Right ventricle myocardium superior (tissue), 1 donor: ENCODE measurements around the gene GLRX2. TPM values are rescaled to one million over a fixed set of nuclear protein-coding genes. Genes with fewer than 3 reads are reported as not detected.
"Not testable (repeated sequence)": the region's sequence is repeated elsewhere in the genome, so short reads cannot be mapped to it uniquely, and the experiment has no call there.

Experiments
- ATAC-seq: fragments of 200-7000 bp; cut with Tn5 transposase; one replicate; pipeline ENCODE4 v1.9.1; 2020; ENCODE audit warnings: mild to moderate bottlenecking; ENCODE audit not compliant: poor library complexity
- DNase-seq: peaks from one replicate; pipeline ENCODE4 v3.0.0-alpha.2; 2020
- intact Hi-C: fragments of 100-400 bp; cut with DNase I; formaldehyde crosslinking; loops from one replicate; pipeline ENCODE4 v1.11.2; 2022
- total RNA-seq: library from RNA; stranded (reverse); fragmentation: NEBNext Ultra II Directional; extraction: Animal tissue kit (Norgen Biotek cat#: 25700); gene quantifications from one replicate; pipeline ENCODE4 v1.2.1, GENCODE V29; 2021
- donor health status: DM: no; HTN: yes; CAD: no; lungs with severe emphysema.

The GLRX2 gene
- total RNA-seq, 1 donor from 2014 or later, result 40.2 TPM

- ATAC-seq (peak; percentile 44), DNase-seq (no peak)
- intact Hi-C loops, result no loop called here
Measured at GRCh38 chr1:193070942-193071341, 34.3 kb downstream of the GLRX2 start.

- peak; percentile 65 for ATAC-seq
- DNase-seq, result no peak
- intact Hi-C loops, result no loop called here
Measured at GRCh38 chr1:193070386-193070753, 34.8 kb downstream of the GLRX2 start.

- intact Hi-C loops, result loop anchor here (10.0 kb wide), 1 partner anchor 55 kb away; the partner anchor contains the start of gene CDC73
- DNase-seq (no peak), ATAC-seq (no peak)
Measured at GRCh38 chr1:193069748-193070385, 35.3 kb downstream of the GLRX2 start.

GRCh38 chr1:193068013-193068412 is 37.2 kb downstream of the GLRX2 start:
- ATAC-seq (no peak), DNase-seq (no peak)
- intact Hi-C loops, result loop anchor here (10.0 kb wide), 1 partner anchor 57 kb away; the partner anchor contains the start of gene CDC73

GRCh38 chr1:193066606-193067005 is 38.6 kb downstream of the GLRX2 start:
- intact Hi-C loops, result loop anchor here (10.0 kb wide), 1 partner anchor 58 kb away; the partner anchor contains the start of gene CDC73
- DNase-seq (no peak), ATAC-seq (no peak)

DNA sequence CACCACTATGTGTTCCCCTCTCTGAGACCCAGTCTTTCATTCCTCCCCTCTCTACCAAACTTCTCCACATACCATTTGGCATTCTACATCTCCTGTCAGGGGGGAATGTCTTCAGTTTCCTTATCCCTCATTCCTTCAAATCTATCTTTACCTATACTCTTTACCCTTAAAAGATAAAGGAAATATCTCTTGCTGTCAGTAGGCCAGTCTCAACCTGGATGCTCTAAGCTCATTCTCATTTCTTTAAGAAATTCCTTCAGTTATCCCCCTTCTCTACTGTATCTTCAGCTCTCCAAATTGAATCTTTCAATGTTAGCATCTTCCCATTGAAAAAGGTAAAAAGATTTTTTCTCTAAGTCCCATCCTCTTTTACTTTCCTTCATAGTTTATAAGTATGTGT is 39.3 kb downstream of the GLRX2 start:
- no peak for DNase-seq
- ATAC-seq, result no peak
- intact Hi-C loops, result loop anchor here (10.0 kb wide), 1 partner anchor 59 kb away; the partner anchor contains the start of gene CDC73

- intact Hi-C loops, result loop anchor here (10.0 kb wide), 1 partner anchor 62 kb away; the partner anchor contains the start of gene CDC73
- ATAC-seq (no peak), DNase-seq (no peak)
Measured at GRCh38 chr1:193062698-193063463, 42.3 kb downstream of the GLRX2 start.

GRCh38 chr1:193060938-193061337 is 44.3 kb downstream of the GLRX2 start:
- intact Hi-C loops, result loop anchor here (10.0 kb wide), 1 partner anchor 64 kb away; the partner anchor contains the start of gene CDC73
- no peak for ATAC-seq
- no peak for DNase-seq

DNA sequence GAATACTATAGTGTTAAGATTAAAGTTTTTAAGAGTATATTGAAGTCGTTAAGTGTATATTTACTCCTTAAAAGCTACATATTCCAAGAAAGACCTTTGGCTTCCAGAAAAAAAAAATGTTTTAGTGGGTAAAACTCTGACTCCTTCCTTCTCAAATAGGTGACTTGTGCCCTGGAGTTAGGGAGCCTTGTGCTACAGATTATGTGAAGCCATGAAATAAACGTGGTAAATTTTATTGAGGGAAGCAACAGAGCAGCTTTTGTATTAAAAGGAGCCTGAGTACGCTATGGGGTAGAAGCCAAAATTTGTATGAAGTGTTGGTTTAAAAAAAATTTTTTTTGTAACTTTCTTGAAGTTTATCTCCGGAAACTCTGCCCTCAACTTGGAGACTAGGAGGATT is 44.8 kb downstream of the GLRX2 start:
- intact Hi-C loops, result loop anchor here (10.0 kb wide), 1 partner anchor 64 kb away; the partner anchor contains the start of gene CDC73
- DNase-seq (no peak), ATAC-seq (no peak)

GRCh38 chr1:193060115-193060403 is 45.2 kb downstream of the GLRX2 start:
- no peak for ATAC-seq
- intact Hi-C loops, result loop anchor here (10.0 kb wide), 1 partner anchor 65 kb away; the partner anchor contains the start of gene CDC73
- DNase-seq, result no peak

- intact Hi-C loops, result loop anchor here (10.0 kb wide), 1 partner anchor 65 kb away; the partner anchor contains the start of gene CDC73
- ATAC-seq, result peak; percentile 97
- peak; percentile 97 for DNase-seq
Measured at GRCh38 chr1:193059282-193060114, 45.7 kb downstream of the GLRX2 start, which contains the start of the genes RO60 and UCHL5. TSS of gene RO60 (plus strand) at chr1:193059612. CDS start at chr1:193069055, 9,443 bp downstream. TSS of gene UCHL5 (minus strand) at chr1:193059360. CDS start at chr1:193059260, 100 bp downstream.

- peak; percentile 21 for ATAC-seq
- peak; percentile 53 for DNase-seq
- intact Hi-C loops, result no loop called here
Measured at GRCh38 chr1:193058529-193059281, 46.5 kb downstream of the GLRX2 start.

- intact Hi-C loops, result no loop called here
- ATAC-seq, result no peak
- no peak for DNase-seq
Measured at GRCh38 chr1:193054169-193054675, 51.0 kb downstream of the GLRX2 start.

GRCh38 chr1:193048913-193049312 is 56.3 kb downstream of the GLRX2 start:
- intact Hi-C loops, ATAC-seq, DNase-seq: not testable (repeated sequence)
